ENCODE results near the gene NPAS4.

DNA sequence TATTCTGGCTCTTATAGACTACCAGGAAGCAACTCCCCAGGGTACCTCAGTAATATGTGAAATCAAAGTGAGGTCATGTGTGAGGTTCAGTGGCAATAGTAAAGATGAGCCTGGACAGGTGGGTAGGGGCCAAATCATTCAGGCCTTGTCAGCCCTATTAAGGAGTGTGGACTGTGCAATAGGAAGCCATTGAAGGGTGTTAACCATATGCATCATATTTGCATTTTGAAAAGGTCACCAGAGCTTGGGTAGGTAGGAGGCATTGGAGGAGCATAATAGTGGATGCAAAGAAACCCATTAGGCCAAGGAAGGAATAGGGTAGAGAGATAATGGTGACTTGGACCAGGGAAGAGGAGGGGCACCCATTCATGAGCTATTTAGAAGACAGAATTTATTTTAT is 26.2 kb downstream of the NPAS4 start:
- TF ChIP-seq POLR2A (IDR thresholded peaks at IDR 0.05; ENCODE audit: extremely low read depth, insufficient read length), result no peak
- no peak for TF ChIP-seq CTCF (IDR thresholded peaks at IDR 0.05; ENCODE audit: low read depth, low read length)
- TF ChIP-seq, protein P1, sequence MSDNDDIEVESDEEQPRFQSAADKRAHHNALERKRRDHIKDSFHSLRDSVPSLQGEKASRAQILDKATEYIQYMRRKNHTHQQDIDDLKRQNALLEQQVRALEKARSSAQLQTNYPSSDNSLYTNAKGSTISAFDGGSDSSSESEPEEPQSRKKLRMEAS (IDR thresholded peaks at IDR 0.05; ENCODE audit: low read depth, low read length), result no peak
